GM23248 (cell line): ENCODE measurements around the gene RC3H2. TPM values are rescaled to one million over a fixed set of nuclear protein-coding genes. Genes with fewer than 3 reads are reported as not detected.
"Not testable (repeated sequence)": the region's sequence is repeated elsewhere in the genome, so short reads cannot be mapped to it uniquely, and the experiment has no call there.

Experiments
- DNase-seq: peaks from one replicate; pipeline ENCODE4 v3.0.0-alpha.2; 2015
- H2AFZ ChIP-seq: fragments of 200-600 bp; sonication (generic); 2 replicates; pipeline ENCODE4 v1.6.1; 2016; ENCODE audit warnings: antibody characterized with exemption
- H3F3A ChIP-seq: fragments of 200-600 bp; sonication (generic); 2 replicates; pipeline ENCODE4 v1.6.1; 2016; ENCODE audit warnings: mild to moderate bottlenecking, antibody characterized with exemption, mixed run types; ENCODE audit not compliant: insufficient read depth
- H3K27ac ChIP-seq: fragments of 200-600 bp; sonication (generic); 2 replicates; pipeline ENCODE4 v1.5.1; 2016; ENCODE audit warnings: mild to moderate bottlenecking
- H3K27me3 ChIP-seq: fragments of 200-600 bp; sonication (generic); replicated peaks from 2 replicates; pipeline ENCODE4 v1.6.1; 2016; ENCODE audit warnings: mild to moderate bottlenecking; ENCODE audit not compliant: insufficient read depth
- H3K36me3 ChIP-seq: fragments of 200-600 bp; sonication (generic); 2 replicates; pipeline ENCODE4 v1.6.1; 2016; ENCODE audit warnings: low read depth, mild to moderate bottlenecking
- H3K4me1 ChIP-seq: fragments of 200-600 bp; sonication (generic); 2 replicates; pipeline ENCODE4 v1.6.1; 2016; ENCODE audit warnings: mild to moderate bottlenecking; ENCODE audit not compliant: insufficient read depth
- H3K4me2 ChIP-seq: fragments of 200-600 bp; sonication (generic); one replicate; pipeline ENCODE4 v1.6.1; 2016; ENCODE audit warnings: mild to moderate bottlenecking; ENCODE audit not compliant: unreplicated experiment
- H3K4me3 ChIP-seq: fragments of 200-600 bp; sonication (generic); 2 replicates; pipeline ENCODE4 v1.5.1; 2016; ENCODE audit warnings: mild to moderate bottlenecking
- H3K79me2 ChIP-seq: fragments of 200-600 bp; sonication (generic); 2 replicates; pipeline ENCODE4 v1.6.1; 2016; ENCODE audit warnings: mild to moderate bottlenecking; ENCODE audit not compliant: insufficient read depth
- H3K9ac ChIP-seq: fragments of 200-600 bp; sonication (generic); 2 replicates; pipeline ENCODE4 v1.6.1; 2016; ENCODE audit warnings: mild to moderate bottlenecking
- H3K9me2 ChIP-seq: fragments of 200-600 bp; sonication (generic); 2 replicates; pipeline ENCODE4 v1.6.1; 2016; ENCODE audit warnings: mixed run types, mild to moderate bottlenecking, moderate library complexity; ENCODE audit not compliant: insufficient read depth
- H3K9me3 ChIP-seq: fragments of 200-600 bp; sonication (generic); one replicate; pipeline ENCODE4 v1.6.1; 2017; ENCODE audit warnings: low read depth
- H4K20me1 ChIP-seq: fragments of 200-600 bp; sonication (generic); 2 replicates; pipeline ENCODE4 v1.6.0; 2016; ENCODE audit not compliant: insufficient read depth
- EZH2 ChIP-seq: fragments of 200-600 bp; sonication (generic); IDR thresholded peaks from 2 replicates; pipeline ENCODE4 v1.6.1; 2018; ENCODE audit warnings: antibody characterized with exemption, mild to moderate bottlenecking; ENCODE audit not compliant: insufficient read depth, poor library complexity, severe bottlenecking
- EZH2phosphoT487 ChIP-seq: fragments of 200-600 bp; sonication (generic); IDR thresholded peaks from 2 replicates; pipeline ENCODE4 v1.6.1; 2018; ENCODE audit warnings: antibody characterized with exemption, moderate library complexity, mild to moderate bottlenecking, low read depth; ENCODE audit not compliant: insufficient read depth
- WGBS, 2 experiments: methylation state at CpG; one replicate each; pipeline ENCODE4 v1.1.6; 2015 to 2017; ENCODE audit warnings: low lambda C conversion rate in 2 of 2, low coverage in 1 of 2; ENCODE audit errors: missing lambda C conversion rate in 2 of 2; 5-methylcytosine and 5-hydroxymethylcytosine counted together
- in situ Hi-C: fragments of 300-500 bp; cut with MboI; formaldehyde crosslinking; loops from 2 replicates; pipeline ENCODE4 v1.15.0; 2020
- polyA plus RNA-seq: library from polyadenylated mRNA; unstranded; fragments of >200 nt; fragmentation: Nextera tagmentation; extraction: Ambion mirVana; gene quantifications from 2 replicates; pipeline ENCODE4 v1.2.1, GENCODE V29; 2016
- total RNA-seq: library from RNA; depleted of rRNA; stranded (reverse); fragments of >200 nt; shearing (Covaris generic); gene quantifications from 2 replicates; pipeline ENCODE4 v1.2.3, GENCODE V29; 2014

RC3H2 gene
- total and polyA plus RNA-seq, 2 experiments from 2014 or later: 22.1 to 26.8 TPM

DNA sequence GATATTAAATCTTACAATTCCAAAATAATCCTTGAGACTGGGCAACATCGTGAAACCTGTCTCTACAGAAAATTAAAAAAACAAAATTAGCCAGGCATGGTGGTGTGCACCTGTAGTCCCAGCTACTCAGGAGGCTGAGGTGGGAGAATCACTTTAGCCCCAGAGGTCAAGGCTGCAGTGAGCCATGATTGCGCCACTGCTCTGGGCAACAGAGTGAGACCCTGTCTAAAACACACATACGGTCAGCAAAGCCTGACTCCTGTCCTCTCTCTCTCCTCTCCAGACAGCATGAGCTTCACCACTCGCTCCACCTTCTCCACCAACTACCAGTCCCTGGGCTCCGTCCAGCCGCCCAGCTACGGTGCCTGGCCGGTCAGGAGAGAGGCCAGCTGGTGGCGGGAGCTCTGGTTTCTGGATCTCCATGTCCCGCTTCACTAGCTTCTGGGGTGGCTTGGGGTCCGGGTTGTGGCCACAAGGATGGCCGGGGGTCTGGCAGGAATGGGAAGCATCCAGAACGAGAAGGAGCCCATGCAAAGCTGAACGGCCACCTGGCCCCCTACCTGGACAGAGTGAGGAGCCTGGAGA lies 67.8 kb downstream of the RC3H2 start:
- WGBS, 2 experiments: 86% methylated on average over 14 of the region's 14 CpGs

GRCh38 chr9:122835313-122835731 lies 69.8 kb downstream of the RC3H2 start:
- Histone ChIP-seq H3K4me3 (no peak overlapping the region), H3K79me2 (no peaks in the 10 kb centered on the region), H3K4me1 (no peaks in the 10 kb centered on the region), H3F3A (no peaks in the 10 kb centered on the region), H3K9ac (no peak overlapping the region), H4K20me1 (no peaks in the 10 kb centered on the region), H3K9me3 (no peaks in the 10 kb centered on the region), H3K27ac (no peak overlapping the region), H3K4me2 (no peak overlapping the region), H3K36me3 (no peaks in the 10 kb centered on the region), H3K27me3 (no peaks in the 10 kb centered on the region), H2AFZ (no peak overlapping the region), H3K9me2 (no peaks in the 10 kb centered on the region)
- no peak for TF ChIP-seq EZH2
- TF ChIP-seq EZH2phosphoT487: no peak
- in situ Hi-C loops: no loop called here
- DNase-seq: no peak
- WGBS, 2 experiments: 83 to 85% methylated on average over 4 of the region's 4 CpGs

More for the DNA sequence above, 67.8 kb downstream of the RC3H2 start:
- Histone ChIP-seq H3K9ac (no peak overlapping the region), H3K4me1 (no peaks in the 10 kb centered on the region), H3K27ac (no peak overlapping the region), H3K4me3 (no peak overlapping the region), H3F3A (0 out of 2 replicates have a peak, but pooled peaks cover 11% of the 10 kb centered on the region), H2AFZ (no peak overlapping the region), H3K9me2 (no peaks in the 10 kb centered on the region), H4K20me1 (no peaks in the 10 kb centered on the region), H3K4me2 (no peak overlapping the region), H3K27me3 (no peaks in the 10 kb centered on the region), H3K36me3 (no peaks in the 10 kb centered on the region), H3K9me3 (no peaks in the 10 kb centered on the region), H3K79me2 (no peaks in the 10 kb centered on the region)
- DNase-seq: no peak
- in situ Hi-C loops: no loop called here
- TF ChIP-seq EZH2phosphoT487 (no peak), EZH2 (no peak)

DNA sequence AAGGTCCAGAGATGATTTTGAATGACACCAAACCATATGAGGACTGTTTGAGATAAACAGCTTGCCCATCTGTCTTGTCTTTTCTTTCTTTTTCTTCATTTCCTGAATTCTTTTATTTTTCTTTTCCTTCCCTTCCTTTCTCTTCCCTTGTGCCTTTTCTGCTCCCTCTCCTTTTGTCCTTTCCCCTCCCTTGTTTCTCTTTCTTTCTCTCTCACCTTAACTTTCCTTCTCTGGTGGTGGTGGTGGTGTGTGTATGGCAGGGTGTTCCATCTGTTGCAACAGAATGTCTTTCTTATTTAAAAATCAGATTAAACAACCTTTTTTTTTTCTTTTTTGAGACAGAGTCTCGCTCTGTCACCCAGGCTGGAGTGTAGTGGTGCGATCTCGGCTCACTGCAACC lies 73.0 kb downstream of the RC3H2 start:
- in situ Hi-C loops: no loop called here

DNA sequence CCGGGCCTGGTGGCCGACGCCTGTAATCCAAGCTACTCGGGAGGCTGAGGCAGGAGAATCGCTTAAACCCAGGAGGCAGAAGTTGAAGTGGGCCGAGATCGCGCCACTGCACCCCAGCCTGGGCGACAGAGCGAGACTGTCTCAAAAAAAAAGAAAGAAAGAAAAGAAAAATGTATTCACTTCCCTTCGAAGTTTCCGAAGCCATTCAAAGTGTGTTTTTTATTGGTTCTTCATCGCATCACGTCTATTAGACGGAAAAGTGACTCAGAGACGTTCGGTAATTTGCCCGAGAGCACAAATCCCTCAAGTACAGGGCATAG lies 76.2 kb downstream of the RC3H2 start:
- Histone ChIP-seq H3K79me2 (peaks cover 37% of the 10 kb centered on the region), H3K27ac (peak overlapping the region; percentile 94), H3K9ac (peak overlapping the region; percentile 96), H2AFZ (peak overlapping the region; percentile 100), H3K4me2 (peak overlapping the region; percentile 93), H3F3A (peaks cover 13% of the 10 kb centered on the region; the same call in 1 of the 2 replicates), H3K4me3 (peak overlapping the region; percentile 100)
- H3K27me3 ChIP-seq, H3K36me3 ChIP-seq, H3K9me2 ChIP-seq, H3K9me3 ChIP-seq, H4K20me1 ChIP-seq, H3K4me1 ChIP-seq, DNase-seq: not testable (repeated sequence)
- in situ Hi-C loops: loop anchor here (10.0 kb wide), 1 partner anchor 704 kb away; no protein-coding TSS in a partner anchor
- 70 to 75% methylated on average over 17 to 18 of the region's 18 CpGs for WGBS, 2 experiments

More for the DNA sequence above, 73.0 kb downstream of the RC3H2 start:
- no peaks in the 10 kb centered on the region for H3K9me3 ChIP-seq
- peak overlapping the region; percentile 39; the same call in 1 of the 2 replicates for H2AFZ ChIP-seq
- H3K27ac ChIP-seq: no peak overlapping the region
- no peaks in the 10 kb centered on the region for H4K20me1 ChIP-seq
- WGBS, 2 experiments: 83 to 88% methylated on average over 3 of the region's 3 CpGs
- H3K4me1 ChIP-seq: peaks cover 2% of the 10 kb centered on the region
- H3K4me3 ChIP-seq: no peak overlapping the region
- H3F3A ChIP-seq: peaks cover 8% of the 10 kb centered on the region; the same call in 1 of the 2 replicates
- H3K79me2 ChIP-seq: peaks cover 4% of the 10 kb centered on the region
- TF ChIP-seq EZH2phosphoT487: no peak
- no peak for TF ChIP-seq EZH2
- H3K4me2 ChIP-seq: no peak overlapping the region
- H3K36me3 ChIP-seq: no peaks in the 10 kb centered on the region
- H3K9ac ChIP-seq: no peak overlapping the region
- no peaks in the 10 kb centered on the region for H3K27me3 ChIP-seq
- DNase-seq: no peak
- H3K9me2 ChIP-seq: no peaks in the 10 kb centered on the region
